Endothelial cell of umbilical vein (primary cell): Measurements from ENCODE around the gene CRNN. TPM values are rescaled to one million over a fixed set of nuclear protein-coding genes. Genes with fewer than 3 reads are reported as not detected.

Experiments
- BruUV-seq: library from RNA; stranded (reverse); fragments of 400-500 nt; replicated peaks from 2 replicates; lab custom pipeline; 2021; lab: Mats Ljungman, UMichigan
- CTCF ChIA-PET: fragments of 300-600, 350-600 bp; sonication (Branson Sonifier 250); formaldehyde crosslinking; loops from one replicate; lab custom pipeline; 2021; ENCODE audit warnings: antibody characterized with exemption, inconsistent platforms; lab: Charles Lee
- POLR2A ChIA-PET: fragments of 300-600, 350-600 bp; sonication (Branson Sonifier 250); formaldehyde crosslinking; loops from one replicate; lab custom pipeline; 2021; ENCODE audit warnings: antibody characterized with exemption, inconsistent platforms; lab: Charles Lee
- DNase-seq: peaks from one replicate; pipeline ENCODE4 v3.0.0-alpha.2; 2011; ENCODE audit warnings: low read depth, low spot score
- FAIRE-seq: peaks from 2 replicates; lab custom pipeline; 2011; peaks lifted over from hg19 to GRCh38; lab: Jason Lieb, UNC
- H2AFZ ChIP-seq: 2 replicates; pipeline ENCODE4 v1.6.0; 2012; ENCODE audit warnings: low read depth, low read length, control low read depth, inconsistent platforms
- H3K27ac ChIP-seq: 2 replicates; pipeline ENCODE4 v1.5.1; 2011; ENCODE audit warnings: low read depth, mild to moderate bottlenecking, control low read depth, low read length, moderate library complexity; ENCODE audit not compliant: insufficient read depth
- H3K27me3 ChIP-seq, 2 experiments: 2 replicates each; pipeline versions ENCODE4 v1.6.0 to v1.6.1; 2011; ENCODE audit warnings: low read length in 2 of 2, mixed read lengths in 1 of 2; ENCODE audit not compliant: control insufficient read depth in 2 of 2, insufficient read depth in 2 of 2
- H3K36me3 ChIP-seq, 2 experiments: 2 replicates in 1 of 2; 3 replicates in 1 of 2; pipeline ENCODE4 v1.5.1; 2011; ENCODE audit warnings: low read length in 2 of 2, mild to moderate bottlenecking in 1 of 2, moderate library complexity in 1 of 2; ENCODE audit not compliant: control insufficient read depth in 2 of 2, insufficient read depth in 2 of 2; ENCODE audit errors: extremely low read depth in 1 of 2
- H3K4me1 ChIP-seq: 3 replicates; pipeline ENCODE4 v1.5.1; 2011; ENCODE audit warnings: mild to moderate bottlenecking, low read length; ENCODE audit not compliant: control insufficient read depth, insufficient read depth; ENCODE audit errors: extremely low read depth
- H3K4me2 ChIP-seq: 2 replicates; pipeline ENCODE4 v1.6.1; 2011; ENCODE audit warnings: low read length, control low read depth, mixed read lengths; ENCODE audit not compliant: insufficient read depth
- H3K4me3 ChIP-seq, 3 experiments: fragments of 200-600 bp in 1 of 3; sonication (generic), shearing (Covaris generic) in 1 of 3; replicated peaks in 1 of 3; 2 replicates each; pipeline ENCODE4 v1.5.1; 2011 to 2016; ENCODE audit warnings: control low read depth in 3 of 3, low read length in 3 of 3, mild to moderate bottlenecking in 2 of 3, inconsistent platforms in 1 of 3, low read depth in 1 of 3, moderate library complexity in 1 of 3; ENCODE audit not compliant: insufficient read depth in 1 of 3
- H3K79me2 ChIP-seq: 2 replicates; pipeline ENCODE4 v1.6.0; 2012; ENCODE audit warnings: low read length, inconsistent platforms; ENCODE audit not compliant: control insufficient read depth, insufficient read depth
- H3K9ac ChIP-seq: replicated peaks from 2 replicates; pipeline ENCODE3; 2011; ENCODE audit warnings: low read length, control low read depth; ENCODE audit not compliant: insufficient read depth; ENCODE audit errors: extremely low read depth
- H3K9me1 ChIP-seq: replicated peaks from 3 replicates; pipeline ENCODE4 v1.6.0; 2011; ENCODE audit warnings: mild to moderate bottlenecking, low read length; ENCODE audit not compliant: control insufficient read depth, insufficient read depth; ENCODE audit errors: extremely low read depth
- H3K9me3 ChIP-seq: replicated peaks from 2 replicates; pipeline ENCODE4 v1.5.1; 2012; ENCODE audit warnings: low read length, inconsistent platforms; ENCODE audit not compliant: control insufficient read depth, insufficient read depth
- H4K20me1 ChIP-seq: replicated peaks from 2 replicates; pipeline ENCODE3; 2011; ENCODE audit warnings: mild to moderate bottlenecking, low read length; ENCODE audit not compliant: control insufficient read depth, insufficient read depth; ENCODE audit errors: extremely low read depth
- EZH2 ChIP-seq: IDR thresholded peaks from 2 replicates; pipeline ENCODE4 v1.6.1; 2012; ENCODE audit warnings: borderline replicate concordance, low read depth, mild to moderate bottlenecking, moderate library complexity, low read length, inconsistent platforms; ENCODE audit not compliant: severe bottlenecking
- FOS ChIP-seq: IDR thresholded peaks from 2 replicates; pipeline ENCODE4 v1.6.1; 2011; ENCODE audit warnings: mild to moderate bottlenecking, low read length, moderate library complexity, borderline replicate concordance; ENCODE audit not compliant: insufficient read depth
- GATA2 ChIP-seq: IDR thresholded peaks from 2 replicates; pipeline ENCODE4 v1.7.0; 2011; ENCODE audit warnings: low read depth, mild to moderate bottlenecking, moderate library complexity, mixed read lengths, low read length; ENCODE audit not compliant: insufficient read length, insufficient read depth
- JUN ChIP-seq: IDR thresholded peaks from 2 replicates; pipeline ENCODE4 v1.6.1; 2011; ENCODE audit warnings: borderline replicate concordance, low read depth; ENCODE audit not compliant: insufficient read length, insufficient read depth
- MYC ChIP-seq: IDR thresholded peaks from one replicate; pipeline ENCODE4 v1.6.1; 2011; ENCODE audit warnings: mild to moderate bottlenecking, low read depth, low read length
- POLR2A ChIP-seq: IDR thresholded peaks from 2 replicates; pipeline ENCODE4 v1.6.1; 2012; ENCODE audit warnings: low read depth, mild to moderate bottlenecking, control low read depth, low read length
- POLR2AphosphoS5 ChIP-seq: IDR thresholded peaks from 2 replicates; pipeline ENCODE4 v1.6.1; 2012; ENCODE audit warnings: low read depth, mild to moderate bottlenecking, control low read depth, low read length, moderate library complexity; ENCODE audit not compliant: insufficient read depth
- dilution Hi-C: fragments of 300-500 bp; cut with MboI; formaldehyde crosslinking; loops from one replicate; pipeline ENCODE4 v1.15.0; 2019; ENCODE audit warnings: low sequenced_read_pairs; ENCODE audit not compliant: extremely low pct_ligation_motif_present
- intact Hi-C: fragments of 100-400 bp; cut with micrococcal nuclease; formaldehyde crosslinking; loops from one replicate; pipeline ENCODE4 v1.10.0; 2022
- polyA plus RNA-seq, 4 experiments: library from polyadenylated mRNA; depleted of rRNA in 3 of 4; stranded (reverse) in 3 of 4; unstranded in 1 of 4; fragments of >200 nt; gene quantifications; 2 replicates each; pipeline versions ENCODE4 v1.2.1 to v1.2.3, GENCODE V29; 2011 to 2012; ENCODE audit warnings: missing spikeins in 1 of 4
- total RNA-seq: library from RNA; stranded (reverse); gene quantifications from 2 replicates; pipeline ENCODE4 v1.2.3, GENCODE V29; 2021
- TF ChIP-seq, protein P1 (sequence below): IDR thresholded peaks from 2 replicates; pipeline ENCODE4 v1.6.1; 2011; ENCODE audit not compliant: insufficient read depth, insufficient read length
- TF ChIP-seq, protein P2 (sequence below), 2 donors: IDR thresholded peaks; 1 replicate in 1 of 2; 2 replicates in 1 of 2; pipeline ENCODE4 v1.5.1; 2011; ENCODE audit warnings: low read length in 2 of 2, mild to moderate bottlenecking in 2 of 2, moderate library complexity in 2 of 2, control low read depth in 1 of 2, inconsistent platforms in 1 of 2, low read depth in 1 of 2; ENCODE audit not compliant: insufficient read depth in 1 of 2; ENCODE audit errors: extremely low read depth in 1 of 2

The CRNN gene
- total and polyA plus RNA-seq, 2 donors (not counting 3 experiments of a cell fraction or from before 2014, with no cell fraction given), result not detected

DNA sequence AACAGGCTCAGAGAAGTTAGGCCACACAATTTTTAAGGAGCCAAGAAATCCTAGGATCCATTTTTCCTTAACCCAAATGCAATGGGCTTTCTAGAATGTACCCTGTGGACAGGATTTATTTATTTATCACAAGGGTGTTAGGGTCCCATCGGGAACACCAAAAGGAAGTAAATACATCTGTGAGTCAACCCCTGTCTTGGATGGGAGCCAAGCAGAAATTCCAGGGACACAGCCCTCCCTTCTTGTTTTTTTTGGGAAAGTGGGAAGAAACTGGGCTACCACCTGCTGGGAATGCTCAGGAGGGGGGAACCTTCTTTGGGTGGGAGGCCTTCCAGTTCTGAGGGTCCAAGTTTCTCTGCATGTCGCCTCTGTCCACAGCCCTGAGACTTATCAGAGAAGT, 1.3 kb downstream of the CRNN start:
- no peaks in the 10 kb centered on the region for H3K9me3 ChIP-seq
- H3K36me3 ChIP-seq, result no peaks in the 10 kb centered on the region
- no peaks in the 10 kb centered on the region for H3K79me2 ChIP-seq
- TF ChIP-seq GATA2 (no peak), JUN (no peak), MYC (no peak), FOS (no peak), EZH2 (no peak), POLR2AphosphoS5 (no peak), POLR2A (no peak)
- TF ChIP-seq, protein P1, sequence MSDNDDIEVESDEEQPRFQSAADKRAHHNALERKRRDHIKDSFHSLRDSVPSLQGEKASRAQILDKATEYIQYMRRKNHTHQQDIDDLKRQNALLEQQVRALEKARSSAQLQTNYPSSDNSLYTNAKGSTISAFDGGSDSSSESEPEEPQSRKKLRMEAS, result no peak
- TF ChIP-seq, protein P2, sequence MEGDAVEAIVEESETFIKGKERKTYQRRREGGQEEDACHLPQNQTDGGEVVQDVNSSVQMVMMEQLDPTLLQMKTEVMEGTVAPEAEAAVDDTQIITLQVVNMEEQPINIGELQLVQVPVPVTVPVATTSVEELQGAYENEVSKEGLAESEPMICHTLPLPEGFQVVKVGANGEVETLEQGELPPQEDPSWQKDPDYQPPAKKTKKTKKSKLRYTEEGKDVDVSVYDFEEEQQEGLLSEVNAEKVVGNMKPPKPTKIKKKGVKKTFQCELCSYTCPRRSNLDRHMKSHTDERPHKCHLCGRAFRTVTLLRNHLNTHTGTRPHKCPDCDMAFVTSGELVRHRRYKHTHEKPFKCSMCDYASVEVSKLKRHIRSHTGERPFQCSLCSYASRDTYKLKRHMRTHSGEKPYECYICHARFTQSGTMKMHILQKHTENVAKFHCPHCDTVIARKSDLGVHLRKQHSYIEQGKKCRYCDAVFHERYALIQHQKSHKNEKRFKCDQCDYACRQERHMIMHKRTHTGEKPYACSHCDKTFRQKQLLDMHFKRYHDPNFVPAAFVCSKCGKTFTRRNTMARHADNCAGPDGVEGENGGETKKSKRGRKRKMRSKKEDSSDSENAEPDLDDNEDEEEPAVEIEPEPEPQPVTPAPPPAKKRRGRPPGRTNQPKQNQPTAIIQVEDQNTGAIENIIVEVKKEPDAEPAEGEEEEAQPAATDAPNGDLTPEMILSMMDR (IDR thresholded peaks at IDR 0.05; ENCODE audit: extremely low read depth in 1 of 2, insufficient read depth in 1 of 2, low read depth in 1 of 2, low read length in 2 of 2), result no peak
- FAIRE-seq (no peak), DNase-seq (no peak)
- H3K4me2 ChIP-seq, result no peak overlapping the region
- dilution Hi-C loops (no loop called here), intact Hi-C loops (no loop called here)
- H4K20me1 ChIP-seq, result no peaks in the 10 kb centered on the region
- ChIA-PET POLR2A (no interaction called here), CTCF (interaction anchor here (2.3 kb wide), 1 partner anchor 14 kb away, joined by 8 read pairs; no protein-coding TSS in a partner anchor)
- no peak overlapping the region for H3K27ac ChIP-seq
- no TSS peak for BruUV-seq
- H3K9ac ChIP-seq, result no peak overlapping the region
- no peak overlapping the region for H3K4me3 ChIP-seq
- no peaks in the 10 kb centered on the region for H3K4me1 ChIP-seq
- H3K9me1 ChIP-seq, result no peaks in the 10 kb centered on the region
- H3K27me3 ChIP-seq, result no peaks in the 10 kb centered on the region
- no peak overlapping the region for H2AFZ ChIP-seq
